Measurements from ENCODE around the gene WAC.

DNA sequence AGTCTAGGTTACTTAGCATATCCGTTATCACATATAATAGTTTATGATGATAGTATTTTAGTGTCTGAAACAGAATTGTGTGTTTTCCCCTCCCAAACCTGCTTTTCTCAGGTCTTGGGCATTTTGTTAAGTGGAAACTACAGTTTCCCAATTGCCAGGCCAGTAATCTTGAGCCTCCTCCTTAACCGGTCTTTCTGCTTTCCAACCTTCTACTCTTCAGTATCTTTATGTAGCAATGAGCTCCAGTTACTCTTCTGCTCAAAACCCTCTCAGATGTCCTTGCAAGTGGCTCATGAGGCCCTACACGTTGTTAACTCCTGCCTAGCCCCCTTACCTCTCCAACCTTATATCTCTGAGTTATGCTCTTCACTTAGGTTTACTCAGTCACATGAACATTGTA, 22.0 kb downstream of the WAC start:
- TF ChIP-seq, protein P1, sequence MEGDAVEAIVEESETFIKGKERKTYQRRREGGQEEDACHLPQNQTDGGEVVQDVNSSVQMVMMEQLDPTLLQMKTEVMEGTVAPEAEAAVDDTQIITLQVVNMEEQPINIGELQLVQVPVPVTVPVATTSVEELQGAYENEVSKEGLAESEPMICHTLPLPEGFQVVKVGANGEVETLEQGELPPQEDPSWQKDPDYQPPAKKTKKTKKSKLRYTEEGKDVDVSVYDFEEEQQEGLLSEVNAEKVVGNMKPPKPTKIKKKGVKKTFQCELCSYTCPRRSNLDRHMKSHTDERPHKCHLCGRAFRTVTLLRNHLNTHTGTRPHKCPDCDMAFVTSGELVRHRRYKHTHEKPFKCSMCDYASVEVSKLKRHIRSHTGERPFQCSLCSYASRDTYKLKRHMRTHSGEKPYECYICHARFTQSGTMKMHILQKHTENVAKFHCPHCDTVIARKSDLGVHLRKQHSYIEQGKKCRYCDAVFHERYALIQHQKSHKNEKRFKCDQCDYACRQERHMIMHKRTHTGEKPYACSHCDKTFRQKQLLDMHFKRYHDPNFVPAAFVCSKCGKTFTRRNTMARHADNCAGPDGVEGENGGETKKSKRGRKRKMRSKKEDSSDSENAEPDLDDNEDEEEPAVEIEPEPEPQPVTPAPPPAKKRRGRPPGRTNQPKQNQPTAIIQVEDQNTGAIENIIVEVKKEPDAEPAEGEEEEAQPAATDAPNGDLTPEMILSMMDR (IDR thresholded peaks at IDR 0.05) = no peak
- no peak for TF ChIP-seq POLR2A (IDR thresholded peaks at IDR 0.05)
